Measurements from ENCODE around the gene NUP58. TPM values are rescaled to one million over a fixed set of nuclear protein-coding genes. Genes with fewer than 3 reads are reported as not detected.

The NUP58 gene
- polyA plus RNA-seq, 1 donor (not counting 4 experiments of a cell fraction or from before 2014, with no cell fraction given): 51.5 TPM

GRCh38 chr13:25276748-25277147 lies 24.7 kb upstream of the NUP58 start:
- H3K79me2 ChIP-seq (ENCODE audit: control insufficient read depth, insufficient read depth, low read length): peaks cover 48% of the 10 kb centered on the region

GRCh38 chr13:25280396-25280795 lies 21.0 kb upstream of the NUP58 start:
- Histone ChIP-seq H3K79me2 (ENCODE audit: control insufficient read depth, insufficient read depth, low read length) (peaks cover 74% of the 10 kb centered on the region), H3K27ac (ENCODE audit: control insufficient read depth, insufficient read depth, low read length) (no peak overlapping the region), H3K9me1 (ENCODE audit: control insufficient read depth, extremely low read depth, insufficient read depth, low read length) (no peaks in the 10 kb centered on the region), H3K9me3 (ENCODE audit: control insufficient read depth, low read depth, low read length) (no peaks in the 10 kb centered on the region), H4K20me1 (ENCODE audit: control insufficient read depth, extremely low read depth, insufficient read depth, low read length) (peaks cover 3% of the 10 kb centered on the region), H3K4me1 (ENCODE audit: control insufficient read depth, extremely low read depth, insufficient read depth, low read length) (peaks cover 9% of the 10 kb centered on the region), H3K4me3 (ENCODE audit: control insufficient read depth in 2 of 3, extremely low read depth in 1 of 3, insufficient read depth in 2 of 3, low read depth in 1 of 3, low read length in 3 of 3) (no peak overlapping the region), H3K36me3 (ENCODE audit: control insufficient read depth in 2 of 2, extremely low read depth in 1 of 2, insufficient read depth in 2 of 2, low read length in 2 of 2) (peaks cover 0 to 2% of the 10 kb centered on the region in 2 experiments), H3K9ac (ENCODE audit: control insufficient read depth, extremely low read depth, insufficient read depth, low read length) (no peak overlapping the region), H3K27me3 (ENCODE audit: control insufficient read depth, extremely low read depth, insufficient read depth, low read length) (no peaks in the 10 kb centered on the region), H2AFZ (ENCODE audit: control insufficient read depth, low read length) (no peak overlapping the region), H3K4me2 (ENCODE audit: control insufficient read depth, extremely low read depth, insufficient read depth, low read depth, low read length) (no peak overlapping the region)
- dilution Hi-C loops (cut with MboI; ENCODE audit: extremely low pct_ligation_motif_present, low sequenced_read_pairs): no loop called here
- FAIRE-seq: no peak
- TF ChIP-seq CTCF (optimal IDR thresholded peaks at IDR 0.05 in 1 of 3, IDR thresholded peaks at IDR 0.05 in 1 of 3, conservative IDR thresholded peaks at IDR 0.05 in 1 of 3; ENCODE audit: extremely low read depth in 1 of 3, insufficient read depth in 2 of 3, low read length in 3 of 3) (no peak), EZH2 (IDR thresholded peaks at IDR 0.05; ENCODE audit: low read length) (no peak)
- no peak for DNase-seq (ENCODE audit: low read depth, low spot score)

More at GRCh38 chr13:25276748-25277147, 24.7 kb upstream of the NUP58 start:
- no peaks in the 10 kb centered on the region for H3K9me3 ChIP-seq (ENCODE audit: control insufficient read depth, low read depth, low read length)
- H3K4me1 ChIP-seq (ENCODE audit: control insufficient read depth, extremely low read depth, insufficient read depth, low read length): peaks cover 9% of the 10 kb centered on the region
- no peak overlapping the region for H2AFZ ChIP-seq (ENCODE audit: control insufficient read depth, low read length)
- H3K9me1 ChIP-seq (ENCODE audit: control insufficient read depth, extremely low read depth, insufficient read depth, low read length): no peaks in the 10 kb centered on the region
- dilution Hi-C loops (cut with MboI; ENCODE audit: extremely low pct_ligation_motif_present, low sequenced_read_pairs): no loop called here
- H3K27ac ChIP-seq (ENCODE audit: control insufficient read depth, insufficient read depth, low read length): no peak overlapping the region
- DNase-seq (ENCODE audit: low read depth, low spot score): no peak
- peaks cover 3% of the 10 kb centered on the region for H4K20me1 ChIP-seq (ENCODE audit: control insufficient read depth, extremely low read depth, insufficient read depth, low read length)
- no peak overlapping the region for H3K4me2 ChIP-seq (ENCODE audit: control insufficient read depth, extremely low read depth, insufficient read depth, low read depth, low read length)
- peak; percentile 92 for FAIRE-seq
- TF ChIP-seq CTCF (optimal IDR thresholded peaks at IDR 0.05 in 1 of 3, IDR thresholded peaks at IDR 0.05 in 1 of 3, conservative IDR thresholded peaks at IDR 0.05 in 1 of 3; ENCODE audit: extremely low read depth in 1 of 3, insufficient read depth in 2 of 3, low read length in 3 of 3) (no peak), EZH2 (IDR thresholded peaks at IDR 0.05; ENCODE audit: low read length) (no peak)
- no peak overlapping the region for H3K4me3 ChIP-seq (ENCODE audit: control insufficient read depth in 2 of 3, extremely low read depth in 1 of 3, insufficient read depth in 2 of 3, low read depth in 1 of 3, low read length in 3 of 3)
- H3K27me3 ChIP-seq (ENCODE audit: control insufficient read depth, extremely low read depth, insufficient read depth, low read length): no peaks in the 10 kb centered on the region
- no peak overlapping the region for H3K9ac ChIP-seq (ENCODE audit: control insufficient read depth, extremely low read depth, insufficient read depth, low read length)
- peaks cover 2 to 3% of the 10 kb centered on the region in 2 experiments for H3K36me3 ChIP-seq (ENCODE audit: control insufficient read depth in 2 of 2, extremely low read depth in 1 of 2, insufficient read depth in 2 of 2, low read length in 2 of 2)
